GM19395 (cell line): Measurements from ENCODE around the gene GSC.

Experiments used
- ATAC-seq: cut with Tn5 transposase; IDR thresholded peaks from one replicate; pipeline ENCODE4 v1.9.1; 2021; ENCODE audit warnings: mild to moderate bottlenecking, moderate library complexity; ENCODE audit not compliant: unreplicated experiment

Gene GSC

GRCh38 chr14:94772548-94772947 is 2.6 kb upstream of the GSC start:
- ATAC-seq = no peak

GRCh38 chr14:94771906-94772490 is 2.1 kb upstream of the GSC start:
- no peak for ATAC-seq

GRCh38 chr14:94771158-94771905 is 1.4 kb upstream of the GSC start:
- no peak for ATAC-seq

- no peak for ATAC-seq
These were observed 873 bp upstream of the GSC start for GRCh38 chr14:94770815-94771157.

- ATAC-seq = no peak
These were observed 387 bp upstream of the GSC start for GRCh38 chr14:94770251-94770749.

- ATAC-seq = no peak
These were observed 1.2 kb downstream of the GSC start for GRCh38 chr14:94768521-94769390.

- ATAC-seq = no peak
These were observed 1.8 kb downstream of the GSC start for GRCh38 chr14:94768141-94768520.

- ATAC-seq = no peak
These were observed 2.5 kb downstream of the GSC start for GRCh38 chr14:94767321-94767878.

GRCh38 chr14:94764573-94764972 is 5.3 kb downstream of the GSC start:
- ATAC-seq = no peak

GRCh38 chr14:94762431-94762830 is 7.5 kb downstream of the GSC start:
- no peak for ATAC-seq

- ATAC-seq = no peak
These were observed 7.9 kb downstream of the GSC start for GRCh38 chr14:94761997-94762377.

GRCh38 chr14:94761348-94761996 is 8.4 kb downstream of the GSC start:
- ATAC-seq = no peak

GRCh38 chr14:94756310-94756882 is 13.5 kb downstream of the GSC start:
- ATAC-seq = no peak

- no peak for ATAC-seq
These were observed 15.4 kb downstream of the GSC start for GRCh38 chr14:94754391-94754942.

GRCh38 chr14:94752591-94753436 is 17.1 kb downstream of the GSC start:
- no peak for ATAC-seq

- ATAC-seq = no peak
These were observed 18.0 kb downstream of the GSC start for GRCh38 chr14:94751956-94752355.

GRCh38 chr14:94751321-94751720 is 18.6 kb downstream of the GSC start:
- no peak for ATAC-seq

GRCh38 chr14:94750371-94750770 is 19.5 kb downstream of the GSC start:
- ATAC-seq = no peak

- no peak for ATAC-seq
These were observed 21.1 kb downstream of the GSC start for GRCh38 chr14:94748667-94749347.
